C4-2B (cell line): Measurements from ENCODE around the gene TP73.
A peak's percentile ranks its signal among the peaks of the same experiment; 100 is the strongest.
"Not testable (repeated sequence)": the region's sequence is repeated elsewhere in the genome, so short reads cannot be mapped to it uniquely, and the experiment has no call there.

ENCODE experiments used
- H3K27ac ChIP-seq: fragments of 450-650 bp; 2 replicates; pipeline ENCODE4 v1.5.1; 2017
- CTCF ChIP-seq: fragments of 450-650 bp; conservative IDR thresholded peaks from 2 replicates; pipeline ENCODE4 v1.5.1; 2017; ENCODE audit warnings: mild to moderate bottlenecking
- ZFX ChIP-seq: fragments of 450-650 bp; IDR thresholded peaks from 2 replicates; pipeline ENCODE4 v1.6.1; 2017

TP73 gene

GRCh38 chr1:3745590-3746381 is 93.5 kb downstream of the TP73 start:
- TF ChIP-seq CTCF: no peak
- no peak for TF ChIP-seq ZFX
- peak overlapping the region; percentile 83; the same call in 1 of the 2 replicates for H3K27ac ChIP-seq

- H3K27ac ChIP-seq: peak overlapping the region; percentile 83
- TF ChIP-seq ZFX (no peak), CTCF (no peak)
These were observed 94.1 kb downstream of the TP73 start for GRCh38 chr1:3746389-3746829.

- TF ChIP-seq CTCF (no peak), ZFX (peak; percentile 83; the same call in 1 of the 2 replicates)
- H3K27ac ChIP-seq: peak overlapping the region; percentile 83
These were observed 94.7 kb downstream of the TP73 start for GRCh38 chr1:3746830-3747521.

GRCh38 chr1:3747522-3747848 is 95.2 kb downstream of the TP73 start:
- TF ChIP-seq ZFX (no peak), CTCF (no peak)
- H3K27ac ChIP-seq: peak overlapping the region; percentile 83; the same call in 1 of the 2 replicates

- no peak overlapping the region for H3K27ac ChIP-seq
- TF ChIP-seq ZFX: no peak
- no peak for TF ChIP-seq CTCF
These were observed 95.6 kb downstream of the TP73 start for GRCh38 chr1:3747903-3748302.

- H3K27ac ChIP-seq: not testable (repeated sequence)
These were observed 96.1 kb downstream of the TP73 start for GRCh38 chr1:3748316-3748900.

- TF ChIP-seq ZFX (no peak), CTCF (no peak)
- H3K27ac ChIP-seq: no peak overlapping the region
These were observed 97.2 kb downstream of the TP73 start for GRCh38 chr1:3749512-3749911.
